ENCODE data around the gene KRTAP5-8. TPM values are rescaled to one million over a fixed set of nuclear protein-coding genes. Genes with fewer than 3 reads are reported as not detected.

Gene KRTAP5-8
- total RNA-seq, 1 experiment from 2014 or later, result not detected

DNA sequence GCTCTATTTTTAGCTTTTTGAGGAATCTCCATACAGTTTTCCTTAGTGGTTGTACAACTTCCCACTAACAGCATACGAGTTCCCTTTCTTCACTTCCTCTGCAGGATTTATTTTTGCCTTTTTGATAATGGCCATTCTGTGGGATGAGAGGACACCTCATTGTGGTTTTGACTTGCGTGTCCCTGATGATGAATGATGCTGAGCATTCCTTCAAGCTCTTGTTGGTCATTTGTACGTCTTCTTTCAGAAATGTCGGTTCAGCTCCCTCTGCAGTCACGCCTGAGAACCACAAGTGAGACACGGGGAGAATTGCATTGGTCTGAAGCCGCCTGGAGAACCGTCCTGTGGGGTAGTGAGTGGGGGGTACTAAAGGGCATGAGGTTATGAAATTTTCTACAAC lies 25.6 kb downstream of the KRTAP5-8 start:
- no peaks in the 10 kb centered on the region; the same call in 1 of the 2 replicates for H3K4me1 ChIP-seq (ENCODE audit: insufficient read depth, low read length)
- H2AFZ ChIP-seq (ENCODE audit: low read length), result no peak overlapping the region
- H4K8ac ChIP-seq (replicated peaks; ENCODE audit: insufficient read length, low read depth, low read length), result no peak overlapping the region
- no peak overlapping the region for H3K4me3 Mint-ChIP-seq
- TF ChIP-seq, protein P1, sequence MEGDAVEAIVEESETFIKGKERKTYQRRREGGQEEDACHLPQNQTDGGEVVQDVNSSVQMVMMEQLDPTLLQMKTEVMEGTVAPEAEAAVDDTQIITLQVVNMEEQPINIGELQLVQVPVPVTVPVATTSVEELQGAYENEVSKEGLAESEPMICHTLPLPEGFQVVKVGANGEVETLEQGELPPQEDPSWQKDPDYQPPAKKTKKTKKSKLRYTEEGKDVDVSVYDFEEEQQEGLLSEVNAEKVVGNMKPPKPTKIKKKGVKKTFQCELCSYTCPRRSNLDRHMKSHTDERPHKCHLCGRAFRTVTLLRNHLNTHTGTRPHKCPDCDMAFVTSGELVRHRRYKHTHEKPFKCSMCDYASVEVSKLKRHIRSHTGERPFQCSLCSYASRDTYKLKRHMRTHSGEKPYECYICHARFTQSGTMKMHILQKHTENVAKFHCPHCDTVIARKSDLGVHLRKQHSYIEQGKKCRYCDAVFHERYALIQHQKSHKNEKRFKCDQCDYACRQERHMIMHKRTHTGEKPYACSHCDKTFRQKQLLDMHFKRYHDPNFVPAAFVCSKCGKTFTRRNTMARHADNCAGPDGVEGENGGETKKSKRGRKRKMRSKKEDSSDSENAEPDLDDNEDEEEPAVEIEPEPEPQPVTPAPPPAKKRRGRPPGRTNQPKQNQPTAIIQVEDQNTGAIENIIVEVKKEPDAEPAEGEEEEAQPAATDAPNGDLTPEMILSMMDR (conservative IDR thresholded peaks at IDR 0.05), result peak; percentile 66
- H4K5ac ChIP-seq (ENCODE audit: insufficient read length, low read depth, low read length), result no peak overlapping the region
- H3K9ac ChIP-seq (ENCODE audit: extremely low read depth, insufficient read length, low read length), result no peak overlapping the region
- peaks cover 10 to 12% of the 10 kb centered on the region in 2 experiments for H3K9me3 Mint-ChIP-seq
- H3K9me3 ChIP-seq (ENCODE audit: control insufficient read depth, low read depth, low read length), result no peaks in the 10 kb centered on the region
- H3K27me3 ChIP-seq (ENCODE audit: insufficient read depth, low read length), result no peaks in the 10 kb centered on the region
- no peaks in the 10 kb centered on the region for H3K79me1 ChIP-seq (ENCODE audit: insufficient read depth, low read depth, low read length, poor library complexity, severe bottlenecking)
- peaks cover 24 to 29% of the 10 kb centered on the region in 2 experiments for H3K4me1 Mint-ChIP-seq
- no peak overlapping the region for H3K23ac ChIP-seq (ENCODE audit: insufficient read length, low read depth, low read length)
- no peak overlapping the region for H2BK20ac ChIP-seq (ENCODE audit: low read depth, low read length, poor library complexity, severe bottlenecking)
- H2BK15ac ChIP-seq (ENCODE audit: low read depth, low read length), result no peak overlapping the region
- DNase-seq, result peak; percentile 59
- no peak overlapping the region for H3K4ac ChIP-seq (ENCODE audit: low read depth, low read length)
- H4K20me1 ChIP-seq (ENCODE audit: control insufficient read depth, insufficient read depth, insufficient read length), result no peaks in the 10 kb centered on the region
- H3T11ph ChIP-seq (ENCODE audit: low read length), result no peak overlapping the region
- H3K27ac Mint-ChIP-seq, result no peak overlapping the region
- H3K56ac ChIP-seq (ENCODE audit: insufficient read length, low read depth, low read length), result no peak overlapping the region
- H3K36me3 Mint-ChIP-seq (ENCODE audit: insufficient read depth in 1 of 3, low read depth in 3 of 3), result no peaks in the 10 kb centered on the region
- no peak overlapping the region for H4K91ac ChIP-seq (ENCODE audit: insufficient read length, low read depth, low read length)
- H2BK12ac ChIP-seq (ENCODE audit: insufficient read length, low read depth, low read length), result no peak overlapping the region
- H2BK120ac ChIP-seq (ENCODE audit: low read depth, low read length, poor library complexity, severe bottlenecking), result no peak overlapping the region
- no peak overlapping the region for H2AK5ac ChIP-seq (ENCODE audit: insufficient read length, low read length)
- peaks cover 31% of the 10 kb centered on the region for H3K27me3 Mint-ChIP-seq (ENCODE audit: low read depth)
- no peak overlapping the region for H3K27ac ChIP-seq (ENCODE audit: insufficient read length, low read depth, low read length)
- no peaks in the 10 kb centered on the region for H3K23me2 ChIP-seq (ENCODE audit: insufficient read length, low read depth, low read length, poor library complexity, severe bottlenecking)
- no CpG with 5 or more reads among the region's 8 CpGs for WGBS (ENCODE audit: extremely low coverage, insufficient read length, low lambda C conversion rate)
- H3K79me2 ChIP-seq (ENCODE audit: insufficient read depth, low read length), result no peaks in the 10 kb centered on the region
- no peak overlapping the region for H3K14ac ChIP-seq (ENCODE audit: insufficient read depth, low read length)
- no peak overlapping the region for H2BK5ac ChIP-seq (ENCODE audit: insufficient read length, low read length)
- no peak overlapping the region for H3K4me2 ChIP-seq (ENCODE audit: insufficient read depth, insufficient read length, low read length)
- no peak overlapping the region for H3K18ac ChIP-seq (ENCODE audit: insufficient read length, low read depth, low read length)

Measured in H9 (cell line).